HepG2 (cell line): ENCODE data around the gene MRPL48. TPM values are rescaled to one million over a fixed set of nuclear protein-coding genes. Genes with fewer than 3 reads are reported as not detected.

ENCODE experiments used
- ATAC-seq: fragments of 200-7000 bp; cut with Tn5 transposase; 3 replicates; pipeline ENCODE4 v1.9.1; 2020; ENCODE audit warnings: mild to moderate bottlenecking, moderate library complexity
- BruUV-seq: library from RNA; stranded (reverse); fragments of 400-500 nt; replicated peaks from 2 replicates; lab custom pipeline; 2021; lab: Mats Ljungman, UMichigan
- CTCF ChIA-PET: fragments of 300-600 bp; formaldehyde crosslinking; extraction: SDS; loops from one replicate; lab custom pipeline; 2021; ENCODE audit warnings: low total read pairs, inconsistent platforms, low intra/inter-chr PET ratio; lab: Yijun Ruan, JAX
- POLR2A ChIA-PET: fragments of 350-600 bp; sonication (Branson Sonifier 250); formaldehyde crosslinking; loops from one replicate; lab custom pipeline; 2020; ENCODE audit warnings: antibody characterized with exemption, inconsistent platforms; lab: Yijun Ruan, JAX
- DNase-seq: peaks from one replicate; pipeline ENCODE4 v3.0.0-alpha.2; 2015; ENCODE audit warnings: low spot score
- FAIRE-seq: peaks from 3 replicates; lab custom pipeline; 2011; peaks lifted over from hg19 to GRCh38; lab: Jason Lieb, UNC
- H2AFZ ChIP-seq: one replicate; pipeline ENCODE4 v1.6.1; 2011; ENCODE audit warnings: low read length, inconsistent platforms
- H3K27ac ChIP-seq: fragments of 300-600 bp; 3 replicates; pipeline ENCODE4 v1.8.0; 2011; ENCODE audit warnings: mixed run types, mild to moderate bottlenecking, mixed read lengths, low read length, inconsistent platforms; ENCODE audit not compliant: insufficient read depth; ENCODE audit errors: extremely low read length
- H3K27me3 ChIP-seq, 2 experiments: fragments of 200-600 bp in 1 of 2; 2 replicates in 1 of 2; 3 replicates in 1 of 2; pipeline versions ENCODE4 v1.6.0 to v1.8.0; 2011; ENCODE audit warnings: low read length in 2 of 2, mild to moderate bottlenecking in 2 of 2, moderate library complexity in 2 of 2, inconsistent platforms in 1 of 2; ENCODE audit not compliant: insufficient read depth in 2 of 2, control insufficient read depth in 1 of 2
- H3K36me3 ChIP-seq, 2 experiments: fragments of 200-600 bp in 1 of 2; replicated peaks in 1 of 2; 2 replicates in 1 of 2; 3 replicates in 1 of 2; pipeline versions ENCODE4 v1.5.1 to v1.8.0; 2011; ENCODE audit warnings: low read length in 2 of 2, inconsistent platforms in 1 of 2; ENCODE audit not compliant: insufficient read depth in 2 of 2, control insufficient read depth in 1 of 2
- H3K4me1 ChIP-seq: 2 replicates; pipeline ENCODE4 v1.5.1; 2012; ENCODE audit warnings: low read length, inconsistent platforms; ENCODE audit not compliant: insufficient read depth
- H3K4me2 ChIP-seq: 2 replicates; pipeline ENCODE4 v1.6.0; 2011; ENCODE audit warnings: low read depth, low read length, inconsistent platforms
- H3K4me3 ChIP-seq, 3 experiments: fragments of 200-600 bp in 1 of 3; sonication (generic), shearing (Covaris generic) in 1 of 3; replicated peaks in 1 of 3; 2 replicates each; pipeline ENCODE4 v1.5.1; 2011 to 2016; ENCODE audit warnings: low read length in 3 of 3, inconsistent platforms in 2 of 3, low read depth in 2 of 3, mild to moderate bottlenecking in 2 of 3, control low read depth in 1 of 3, mixed read lengths in 1 of 3; ENCODE audit not compliant: insufficient read depth in 1 of 3
- H3K79me2 ChIP-seq: one replicate; pipeline ENCODE4 v1.6.1; 2011; ENCODE audit warnings: low read length, inconsistent platforms; ENCODE audit not compliant: insufficient read depth
- H3K9ac ChIP-seq: 2 replicates; pipeline ENCODE4 v1.6.0; 2011; ENCODE audit warnings: mild to moderate bottlenecking, low read depth, low read length, inconsistent platforms; ENCODE audit not compliant: insufficient read depth
- H3K9me3 ChIP-seq: 2 replicates; pipeline ENCODE4 v1.5.1; 2012; ENCODE audit warnings: mild to moderate bottlenecking, low read length
- H4K20me1 ChIP-seq: 2 replicates; pipeline ENCODE4 v1.6.0; 2011; ENCODE audit warnings: inconsistent platforms, mild to moderate bottlenecking, low read length, moderate library complexity; ENCODE audit not compliant: insufficient read depth
- CCDC6 ChIP-seq: sonication (generic); formaldehyde crosslinking; IDR thresholded peaks from 2 replicates; pipeline ENCODE4 v1.8.1; 2022; ENCODE audit warnings: mild to moderate bottlenecking, missing genetic modification reagents, moderate library complexity
- EZH2 ChIP-seq: conservative IDR thresholded peaks from 2 replicates; pipeline ENCODE4 v1.6.1; 2012; ENCODE audit warnings: mild to moderate bottlenecking, low read depth, low read length, moderate library complexity
- FOXC1 ChIP-seq: sonication (generic); formaldehyde crosslinking; IDR thresholded peaks from 2 replicates; pipeline ENCODE4 v1.8.0; 2022; ENCODE audit warnings: mild to moderate bottlenecking, missing genetic modification reagents, borderline replicate concordance
- FOXP1 ChIP-seq, 2 experiments: fragments of 450-650 bp in 1 of 2; IDR thresholded peaks; 2 replicates each; pipeline ENCODE4 v1.6.1; 2017 to 2018; ENCODE audit warnings: antibody characterized with exemption in 1 of 2
- GFI1 ChIP-seq: sonication (generic); formaldehyde crosslinking; IDR thresholded peaks from 2 replicates; pipeline ENCODE4 v1.5.0; 2020; ENCODE audit warnings: missing genetic modification reagents, mild to moderate bottlenecking, borderline replicate concordance
- NFRKB ChIP-seq: fragments of 450-650 bp; IDR thresholded peaks from 2 replicates; pipeline ENCODE4 v1.6.1; 2017
- PITX1 ChIP-seq: sonication (generic); formaldehyde crosslinking; IDR thresholded peaks from 2 replicates; pipeline ENCODE4 v1.5.1; 2020; ENCODE audit warnings: mild to moderate bottlenecking, missing genetic modification reagents
- RARA ChIP-seq: IDR thresholded peaks from 2 replicates; pipeline ENCODE4 v1.6.1; 2016; ENCODE audit warnings: missing genetic modification reagents, missing compliant biosample characterization
- SIN3A ChIP-seq: IDR thresholded peaks from 2 replicates; pipeline ENCODE4 v1.6.1; 2011; ENCODE audit warnings: low read depth, mild to moderate bottlenecking, control low read depth, low read length, borderline replicate concordance
- SIN3B ChIP-seq: fragments of 150-350 bp; IDR thresholded peaks from 2 replicates; pipeline ENCODE4 v1.6.1; 2014; ENCODE audit warnings: low read length
- SMARCE1 ChIP-seq: fragments of 450-650 bp; IDR thresholded peaks from 2 replicates; pipeline ENCODE4 v1.6.1; 2017; ENCODE audit warnings: borderline replicate concordance
- SP1 ChIP-seq, 2 experiments: fragments of 450-650 bp in 1 of 2; sonication (generic) in 1 of 2; formaldehyde crosslinking in 1 of 2; IDR thresholded peaks; 2 replicates each; pipeline versions ENCODE4 v1.4.0 to v1.6.1; 2016 to 2020; ENCODE audit warnings: missing genetic modification reagents in 1 of 2
- TCF7 ChIP-seq: sonication (generic); IDR thresholded peaks from 2 replicates; pipeline ENCODE4 v1.6.1; 2016; ENCODE audit warnings: antibody characterized with exemption, low read depth
- ZBTB44 ChIP-seq: sonication (generic); formaldehyde crosslinking; IDR thresholded peaks from 2 replicates; pipeline ENCODE4 v1.4.0; 2020; ENCODE audit warnings: missing genetic modification reagents
- ZNF142 ChIP-seq: sonication (generic); formaldehyde crosslinking; IDR thresholded peaks from 2 replicates; pipeline ENCODE4 v1.4.0; 2020; ENCODE audit warnings: missing genetic modification reagents
- ZSCAN20 ChIP-seq: sonication (generic); formaldehyde crosslinking; IDR thresholded peaks from 2 replicates; pipeline ENCODE4 v1.4.0; 2020; ENCODE audit warnings: missing genetic modification reagents, mild to moderate bottlenecking, borderline replicate concordance
- ZSCAN30 ChIP-seq: sonication (generic); formaldehyde crosslinking; IDR thresholded peaks from 2 replicates; pipeline ENCODE4 v1.5.0; 2020; ENCODE audit warnings: mild to moderate bottlenecking, missing genetic modification reagents
- in situ Hi-C: cut with HindIII; loops from 2 replicates; pipeline ENCODE4 v1.10.0; 2017; ENCODE audit warnings: low pct_unique_long_range_greater_than_20kb; ENCODE audit not compliant: extremely low pct_ligation_motif_present
- intact Hi-C: fragments of 100-400 bp; cut with micrococcal nuclease; formaldehyde crosslinking; loops from one replicate; pipeline ENCODE4 v1.10.0; 2022; ENCODE audit not compliant: unreplicated experiment
- polyA plus RNA-seq, 8 experiments: library from polyadenylated mRNA; depleted of rRNA in 3 of 8; stranded (reverse) in 7 of 8; unstranded in 1 of 8; fragments of >200 nt; fragmentation: Illumina TruSeq in 4 of 8; extraction: Trizol in 4 of 8; gene quantifications; 2 replicates each; pipeline versions ENCODE4 v1.2.1 to v1.2.3, GENCODE V29; 2011 to 2016; ENCODE audit warnings: low read depth in 4 of 8, missing spikeins in 1 of 8, mixed read lengths in 1 of 8; ENCODE audit not compliant: insufficient read depth in 1 of 8
- total RNA-seq, 5 experiments: library from RNA; depleted of rRNA; stranded (reverse); fragments of >200 nt; fragmentation: Illumina TruSeq; extraction: Trizol; gene quantifications; 2 replicates each; pipeline ENCODE4 v1.2.3, GENCODE V29; 2016; ENCODE audit warnings: low read depth in 1 of 5

Gene MRPL48
- total and polyA plus RNA-seq, 2 of the 13 experiments (the other 11 are each of a cell fraction or from before 2014, with no cell fraction given), result 61.2 to 67.9 TPM

GRCh38 chr11:73801136-73801535, 13.5 kb downstream of the MRPL48 start (continued):
- TF ChIP-seq SP1 (IDR thresholded peaks at IDR 0.05), result no peak
- TF ChIP-seq SP1 (CRISPR knock-in tag; IDR thresholded peaks at IDR 0.05), result no peak
- TF ChIP-seq EZH2, result no peak
- no peak for TF ChIP-seq GFI1 (CRISPR knock-in tag)
- TF ChIP-seq SIN3B, result no peak
- no peak for TF ChIP-seq ZBTB44
- no peak for TF ChIP-seq TCF7
- no peak for TF ChIP-seq SMARCE1
- TF ChIP-seq NFRKB, result no peak

- ChIA-PET CTCF (no interaction called here), POLR2A (no interaction called here)
- H3K79me2 ChIP-seq, result peaks cover 6% of the 10 kb centered on the region
- H3K4me1 ChIP-seq, result peaks cover 28% of the 10 kb centered on the region
- intact Hi-C loops (no loop called here), in situ Hi-C loops (no loop called here)
- H3K9ac ChIP-seq, result no peak overlapping the region
- DNase-seq (no peak), FAIRE-seq (no peak), ATAC-seq (no peak)
- no peak overlapping the region for H2AFZ ChIP-seq
- no peaks in the 10 kb centered on the region for H3K9me3 ChIP-seq
- peaks cover 0 to 22% of the 10 kb centered on the region in 2 experiments; a peak in 2 of 5 replicates for H3K36me3 ChIP-seq
- no peaks in the 10 kb centered on the region for H4K20me1 ChIP-seq
- no TSS peak for BruUV-seq
- no peak overlapping the region for H3K4me3 ChIP-seq
- H3K27me3 ChIP-seq, result no peaks in the 10 kb centered on the region
- H3K4me2 ChIP-seq, result no peak overlapping the region
- no peak overlapping the region for H3K27ac ChIP-seq
- no peak for TF ChIP-seq ZSCAN30 (CRISPR knock-in tag)
- TF ChIP-seq RARA (CRISPR knock-in tag), result no peak
- no peak for TF ChIP-seq CCDC6 (CRISPR knock-in tag)
- no peak for TF ChIP-seq ZSCAN20
- no peak for TF ChIP-seq FOXP1 (IDR thresholded peaks at IDR 0.05)
- TF ChIP-seq FOXP1 (CRISPR knock-in tag; IDR thresholded peaks at IDR 0.05), result peak; percentile 17; the same call in 1 of the 2 replicates
- no peak for TF ChIP-seq ZBTB44
- TF ChIP-seq SIN3A, result no peak
- no peak for TF ChIP-seq ZNF142
- TF ChIP-seq PITX1 (CRISPR knock-in tag), result no peak
- TF ChIP-seq FOXC1 (CRISPR knock-in tag), result no peak
Measured at GRCh38 chr11:73804712-73805111, 17.0 kb downstream of the MRPL48 start.
